Neural cell (in vitro differentiated cells): Measurements from ENCODE around the gene IL11. TPM values are rescaled to one million over a fixed set of nuclear protein-coding genes. Genes with fewer than 3 reads are reported as not detected.

Experiments used
- H2AFZ ChIP-seq: fragments of 200-600, 300-800 bp; sonication (generic), shearing (Covaris generic); 2 replicates; pipeline ENCODE4 v1.6.0; 2014; ENCODE audit warnings: low read depth, mild to moderate bottlenecking, antibody characterized with exemption, low read length, moderate library complexity
- H3F3A ChIP-seq: fragments of 200-600 bp; shearing (Covaris generic); 2 replicates; pipeline ENCODE4 v1.6.1; 2016; ENCODE audit warnings: mild to moderate bottlenecking, moderate library complexity, mixed read lengths, antibody characterized with exemption, low read length; ENCODE audit not compliant: insufficient read depth, poor library complexity, severe bottlenecking
- H3K27ac ChIP-seq: fragments of 200-600, 300-800 bp; sonication (generic), shearing (Covaris generic); 2 replicates; pipeline ENCODE4 v1.5.1; 2014; ENCODE audit warnings: mild to moderate bottlenecking, low read length, moderate library complexity
- H3K27me3 ChIP-seq: fragments of 300-800, 200-600 bp; sonication (generic), shearing (Covaris generic); 2 replicates; pipeline ENCODE4 v1.6.0; 2014; ENCODE audit warnings: mild to moderate bottlenecking, low read depth, low read length, moderate library complexity; ENCODE audit not compliant: insufficient read depth
- H3K36me3 ChIP-seq: fragments of 300-800, 200-600 bp; sonication (generic), shearing (Covaris generic); 2 replicates; pipeline ENCODE4 v1.5.1; 2014; ENCODE audit warnings: mild to moderate bottlenecking, antibody characterized with exemption, low read length, moderate library complexity; ENCODE audit not compliant: insufficient read depth
- H3K4me2 ChIP-seq: fragments of 300-800, 200-600 bp; sonication (generic), shearing (Covaris generic); 2 replicates; pipeline ENCODE4 v1.6.0; 2014; ENCODE audit warnings: mild to moderate bottlenecking, low read length
- H3K4me3 ChIP-seq: fragments of 300-800, 200-600 bp; sonication (generic), shearing (Covaris generic); 2 replicates; pipeline ENCODE4 v1.5.1; 2014; ENCODE audit warnings: mild to moderate bottlenecking, low read length, moderate library complexity
- H3K79me2 ChIP-seq: fragments of 200-600 bp; shearing (Covaris generic); replicated peaks from 2 replicates; pipeline ENCODE4 v1.6.0; 2014; ENCODE audit warnings: mild to moderate bottlenecking, low read length, moderate library complexity; ENCODE audit not compliant: insufficient read depth
- H3K9ac ChIP-seq: fragments of 300-800, 200-600 bp; sonication (generic), shearing (Covaris generic); 2 replicates; pipeline ENCODE4 v1.6.1; 2016; ENCODE audit warnings: mild to moderate bottlenecking, low read length, mixed read lengths
- H3K9me2 ChIP-seq: fragments of 200-600 bp; shearing (Covaris generic); 2 replicates; pipeline ENCODE4 v1.6.1; 2016; ENCODE audit warnings: mild to moderate bottlenecking, low read length, mixed read lengths; ENCODE audit not compliant: insufficient read depth
- H3K9me3 ChIP-seq: fragments of 200-600, 300-800 bp; sonication (generic), shearing (Covaris generic); 2 replicates; pipeline ENCODE4 v1.6.1; 2016; ENCODE audit warnings: mild to moderate bottlenecking, mixed run types, low read length, moderate library complexity, mixed read lengths
- H4K20me1 ChIP-seq: fragments of 200-600 bp; shearing (Covaris generic); 2 replicates; pipeline ENCODE4 v1.6.1; 2016; ENCODE audit warnings: mild to moderate bottlenecking, mixed run types; ENCODE audit not compliant: insufficient read depth
- EP300 ChIP-seq: fragments of 450-650 bp; conservative IDR thresholded peaks from 2 replicates; pipeline ENCODE4 v1.6.1; 2014; ENCODE audit warnings: antibody characterized with exemption, mild to moderate bottlenecking, moderate library complexity; ENCODE audit not compliant: poor library complexity, severe bottlenecking
- EZH2 ChIP-seq: fragments of 200-600, 300-800 bp; shearing (Covaris generic), sonication (generic); IDR thresholded peaks from 2 replicates; pipeline ENCODE4 v1.6.1; 2014; ENCODE audit warnings: antibody characterized with exemption, low read length, borderline replicate concordance, mild to moderate bottlenecking; ENCODE audit not compliant: insufficient read depth, poor library complexity, severe bottlenecking
- MXI1 ChIP-seq: fragments of 450-650 bp; conservative IDR thresholded peaks from 2 replicates; pipeline ENCODE4 v1.6.1; 2014; ENCODE audit warnings: antibody characterized with exemption, mild to moderate bottlenecking; ENCODE audit not compliant: poor library complexity, severe bottlenecking
- POLR2AphosphoS5 ChIP-seq: IDR thresholded peaks from 2 replicates; pipeline ENCODE4 v1.6.1; 2012
- RAD21 ChIP-seq: fragments of 450-650 bp; conservative IDR thresholded peaks from 2 replicates; pipeline ENCODE4 v1.6.1; 2014; ENCODE audit warnings: antibody characterized with exemption, mild to moderate bottlenecking, moderate library complexity
- REST ChIP-seq: IDR thresholded peaks from 2 replicates; pipeline ENCODE4 v1.6.1; 2012; ENCODE audit warnings: borderline replicate concordance
- SMC3 ChIP-seq: fragments of 450-650 bp; conservative IDR thresholded peaks from 2 replicates; pipeline ENCODE4 v1.6.1; 2014; ENCODE audit warnings: antibody characterized with exemption, mild to moderate bottlenecking, moderate library complexity; ENCODE audit not compliant: poor library complexity
- TAF1 ChIP-seq: IDR thresholded peaks from 2 replicates; pipeline ENCODE4 v1.6.1; 2012; ENCODE audit warnings: low read depth
- polyA plus RNA-seq: library from polyadenylated mRNA; depleted of rRNA; stranded (reverse); fragments of >200 nt; gene quantifications from 2 replicates; pipeline ENCODE4 v1.2.3, GENCODE V29; 2014
- TF ChIP-seq, protein P1 (sequence below): fragments of 450-650 bp; IDR thresholded peaks from 2 replicates; pipeline ENCODE4 v1.5.1; 2014; ENCODE audit warnings: antibody characterized with exemption, mild to moderate bottlenecking, moderate library complexity; ENCODE audit not compliant: poor library complexity, severe bottlenecking

The IL11 gene
- polyA plus RNA-seq, 1 donor from 2014 or later, result 0.62 TPM

GRCh38 chr19:55389386-55390317 lies 19.4 kb upstream of the IL11 start:
- TF ChIP-seq POLR2AphosphoS5 (no peak), EZH2 (no peak), EP300 (no peak), MXI1 (no peak), RAD21 (no peak), SMC3 (no peak), TAF1 (no peak), REST (no peak)
- TF ChIP-seq, protein P1, sequence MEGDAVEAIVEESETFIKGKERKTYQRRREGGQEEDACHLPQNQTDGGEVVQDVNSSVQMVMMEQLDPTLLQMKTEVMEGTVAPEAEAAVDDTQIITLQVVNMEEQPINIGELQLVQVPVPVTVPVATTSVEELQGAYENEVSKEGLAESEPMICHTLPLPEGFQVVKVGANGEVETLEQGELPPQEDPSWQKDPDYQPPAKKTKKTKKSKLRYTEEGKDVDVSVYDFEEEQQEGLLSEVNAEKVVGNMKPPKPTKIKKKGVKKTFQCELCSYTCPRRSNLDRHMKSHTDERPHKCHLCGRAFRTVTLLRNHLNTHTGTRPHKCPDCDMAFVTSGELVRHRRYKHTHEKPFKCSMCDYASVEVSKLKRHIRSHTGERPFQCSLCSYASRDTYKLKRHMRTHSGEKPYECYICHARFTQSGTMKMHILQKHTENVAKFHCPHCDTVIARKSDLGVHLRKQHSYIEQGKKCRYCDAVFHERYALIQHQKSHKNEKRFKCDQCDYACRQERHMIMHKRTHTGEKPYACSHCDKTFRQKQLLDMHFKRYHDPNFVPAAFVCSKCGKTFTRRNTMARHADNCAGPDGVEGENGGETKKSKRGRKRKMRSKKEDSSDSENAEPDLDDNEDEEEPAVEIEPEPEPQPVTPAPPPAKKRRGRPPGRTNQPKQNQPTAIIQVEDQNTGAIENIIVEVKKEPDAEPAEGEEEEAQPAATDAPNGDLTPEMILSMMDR, result no peak

DNA sequence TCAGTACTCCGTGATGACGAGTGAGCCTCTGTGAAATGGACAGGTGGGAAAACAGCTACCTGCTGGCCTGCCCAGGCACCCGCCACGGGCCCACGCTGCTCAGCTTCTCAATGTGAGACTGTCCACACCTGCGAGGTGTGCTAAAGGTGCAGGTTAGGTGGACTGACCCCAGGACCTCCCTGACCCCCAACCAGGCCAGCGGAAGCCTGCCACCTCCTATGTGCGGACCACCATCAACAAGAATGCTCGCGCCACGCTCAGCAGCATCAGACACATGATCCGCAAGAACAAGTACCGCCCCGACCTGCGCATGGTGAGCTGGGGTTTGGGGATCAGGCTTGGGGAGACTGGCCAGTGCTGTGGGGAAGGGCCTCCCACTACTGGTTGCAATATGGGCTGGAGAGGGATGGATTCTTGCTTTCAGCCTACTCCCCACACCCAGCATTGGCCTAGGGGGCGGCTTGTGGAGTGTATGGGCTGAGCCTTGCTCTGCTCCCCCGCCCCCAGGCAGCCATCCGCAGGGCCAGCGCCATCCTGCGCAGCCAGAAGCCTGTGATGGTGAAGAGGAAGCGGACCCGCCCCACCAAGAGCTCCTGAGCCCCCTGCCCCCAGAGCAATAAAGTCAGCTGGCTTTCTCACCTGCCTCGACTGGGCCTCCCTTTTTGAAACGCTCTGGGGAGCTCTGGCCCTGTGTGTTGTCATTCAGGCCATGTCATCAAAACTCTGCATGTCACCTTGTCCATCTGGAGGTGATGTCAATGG lies 17.7 kb upstream of the IL11 start:
- H3K4me2 ChIP-seq, result peak overlapping the region; percentile 98
- no peak overlapping the region for H3K27ac ChIP-seq
- H3K4me3 ChIP-seq, result peak overlapping the region; percentile 88
- no peaks in the 10 kb centered on the region for H3K9me3 ChIP-seq
- H3K36me3 ChIP-seq, result no peaks in the 10 kb centered on the region
- peaks cover 5% of the 10 kb centered on the region for H3F3A ChIP-seq
- peaks cover 22% of the 10 kb centered on the region for H3K79me2 ChIP-seq
- no peaks in the 10 kb centered on the region for H3K9me2 ChIP-seq
- H3K9ac ChIP-seq, result peak overlapping the region; percentile 92
- TF ChIP-seq REST (no peak), EP300 (no peak), POLR2AphosphoS5 (no peak), TAF1 (no peak), RAD21 (no peak), EZH2 (no peak), SMC3 (no peak), MXI1 (no peak)
- TF ChIP-seq, protein P1, result no peak
- no peak overlapping the region for H2AFZ ChIP-seq
- H4K20me1 ChIP-seq, result peaks cover 21% of the 10 kb centered on the region
- no peaks in the 10 kb centered on the region for H3K27me3 ChIP-seq

More at GRCh38 chr19:55389386-55390317, 19.4 kb upstream of the IL11 start:
- Histone ChIP-seq H3K4me2 (no peak overlapping the region), H2AFZ (no peak overlapping the region), H3K9me2 (no peaks in the 10 kb centered on the region), H3K36me3 (no peaks in the 10 kb centered on the region), H3K27me3 (no peaks in the 10 kb centered on the region), H3K27ac (no peak overlapping the region), H3K4me3 (no peak overlapping the region), H4K20me1 (peaks cover 21% of the 10 kb centered on the region), H3K79me2 (peaks cover 22% of the 10 kb centered on the region), H3K9ac (no peak overlapping the region), H3K9me3 (no peaks in the 10 kb centered on the region), H3F3A (peaks cover 5% of the 10 kb centered on the region)
